Subcutaneous adipose tissue (tissue), 4 donors: ENCODE measurements around the gene THRAP3. TPM values are rescaled to one million over a fixed set of nuclear protein-coding genes. Genes with fewer than 3 reads are reported as not detected.

Source experiments
- total RNA-seq, 4 donors: library from RNA; depleted of rRNA; stranded (reverse); fragments of >200 nt; gene quantifications; one replicate each; pipeline ENCODE4 v1.1.0, GENCODE V29; 2016
- TF ChIP-seq, protein P1 (sequence below): fragments of 450-650 bp; IDR thresholded peaks from one replicate; pipeline ENCODE4 v1.5.1; 2016; ENCODE audit warnings: low read depth, mild to moderate bottlenecking, control low read depth, antibody characterized with exemption, moderate library complexity

THRAP3 gene
- total RNA-seq, 4 donors from 2014 or later, result 85.7 to 96.5 (median 87.6) TPM

DNA sequence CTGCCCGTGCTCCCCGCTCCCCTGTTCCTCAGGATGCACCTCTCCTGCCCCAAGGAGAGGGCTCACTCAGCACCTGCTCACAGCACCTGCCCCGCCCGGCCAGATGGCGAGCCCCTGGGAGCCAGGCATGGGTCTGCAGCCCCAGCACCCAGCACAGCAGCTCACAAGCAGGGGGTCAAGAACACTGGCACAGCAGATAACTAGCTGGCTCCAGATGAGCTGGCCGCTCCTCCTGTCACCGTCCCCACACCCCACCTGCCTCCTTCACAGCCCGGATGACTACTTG is 120.1 kb downstream of the THRAP3 start:
- TF ChIP-seq, protein P1, sequence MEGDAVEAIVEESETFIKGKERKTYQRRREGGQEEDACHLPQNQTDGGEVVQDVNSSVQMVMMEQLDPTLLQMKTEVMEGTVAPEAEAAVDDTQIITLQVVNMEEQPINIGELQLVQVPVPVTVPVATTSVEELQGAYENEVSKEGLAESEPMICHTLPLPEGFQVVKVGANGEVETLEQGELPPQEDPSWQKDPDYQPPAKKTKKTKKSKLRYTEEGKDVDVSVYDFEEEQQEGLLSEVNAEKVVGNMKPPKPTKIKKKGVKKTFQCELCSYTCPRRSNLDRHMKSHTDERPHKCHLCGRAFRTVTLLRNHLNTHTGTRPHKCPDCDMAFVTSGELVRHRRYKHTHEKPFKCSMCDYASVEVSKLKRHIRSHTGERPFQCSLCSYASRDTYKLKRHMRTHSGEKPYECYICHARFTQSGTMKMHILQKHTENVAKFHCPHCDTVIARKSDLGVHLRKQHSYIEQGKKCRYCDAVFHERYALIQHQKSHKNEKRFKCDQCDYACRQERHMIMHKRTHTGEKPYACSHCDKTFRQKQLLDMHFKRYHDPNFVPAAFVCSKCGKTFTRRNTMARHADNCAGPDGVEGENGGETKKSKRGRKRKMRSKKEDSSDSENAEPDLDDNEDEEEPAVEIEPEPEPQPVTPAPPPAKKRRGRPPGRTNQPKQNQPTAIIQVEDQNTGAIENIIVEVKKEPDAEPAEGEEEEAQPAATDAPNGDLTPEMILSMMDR, result no peak

DNA sequence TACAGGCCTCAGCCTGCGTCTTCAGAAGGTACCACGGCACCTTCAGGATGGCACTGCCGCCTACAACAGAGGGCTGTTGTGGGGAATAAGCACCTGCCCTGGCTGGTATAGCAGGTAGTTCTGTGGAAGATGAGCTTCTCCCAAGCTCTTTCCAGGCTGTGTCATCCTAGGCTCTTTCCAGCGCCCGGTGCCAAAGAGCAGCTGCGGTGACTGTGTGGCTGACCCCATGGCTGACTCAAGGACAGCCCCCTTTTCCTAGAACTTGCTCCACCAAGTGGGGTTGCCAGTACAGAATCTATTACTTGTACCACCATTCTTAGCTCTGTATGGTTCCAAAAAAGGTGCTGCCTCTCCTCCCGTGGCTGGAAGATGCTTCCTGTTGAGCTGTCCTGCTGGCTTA is 121.1 kb downstream of the THRAP3 start:
- TF ChIP-seq, protein P1, result no peak

DNA sequence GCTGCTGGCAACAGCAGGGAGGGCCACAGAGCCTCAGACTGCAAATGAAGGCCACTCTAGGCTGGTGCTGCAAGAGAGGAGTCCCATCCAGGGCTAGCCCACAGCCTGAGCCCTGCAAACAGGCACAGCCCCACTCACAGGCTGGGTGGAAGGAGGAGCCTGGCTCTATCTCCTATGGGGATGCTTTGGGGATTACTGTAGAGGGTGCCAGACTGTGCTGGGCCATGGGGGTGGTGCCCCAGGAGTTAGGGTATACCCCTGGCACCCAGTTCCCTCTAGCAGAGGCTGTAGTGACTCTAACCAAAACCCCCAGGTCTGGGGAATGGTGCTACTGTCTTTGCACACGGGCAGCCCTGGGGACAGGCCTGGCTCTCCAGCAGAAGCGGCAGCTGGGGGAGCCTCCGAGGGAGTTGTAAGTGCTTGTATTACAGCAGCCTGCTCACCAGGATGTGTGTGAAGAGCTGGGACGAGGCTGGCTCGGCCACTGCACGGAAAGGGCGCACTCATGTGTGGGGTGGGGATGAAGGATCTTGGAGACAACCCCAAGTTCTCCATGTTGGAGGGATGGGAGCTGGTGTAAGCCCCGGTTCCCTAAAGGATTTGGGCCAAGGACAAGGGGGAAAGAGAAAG is 122.6 kb downstream of the THRAP3 start:
- TF ChIP-seq, protein P1, result no peak

DNA sequence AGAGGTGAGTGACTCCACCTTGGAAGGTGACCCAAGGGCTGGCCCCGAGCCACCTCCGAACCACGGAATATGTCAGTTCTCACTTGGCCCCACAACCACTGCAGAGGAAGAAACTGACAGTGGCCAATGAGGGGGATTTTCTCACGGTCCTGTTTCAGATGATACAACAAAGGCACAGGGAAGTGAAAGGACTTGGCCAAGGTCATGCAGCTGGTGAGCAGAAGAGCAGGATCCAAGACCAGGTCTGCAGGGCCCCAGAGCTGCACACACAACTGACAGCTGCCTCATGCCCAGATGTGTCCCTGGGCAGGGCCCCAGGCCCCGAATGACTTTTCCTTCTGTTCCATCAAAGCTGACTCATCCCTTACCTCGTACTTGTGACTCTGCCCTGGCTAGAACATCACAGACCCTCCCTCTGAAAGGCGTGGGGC is 125.0 kb downstream of the THRAP3 start:
- TF ChIP-seq, protein P1, result no peak

DNA sequence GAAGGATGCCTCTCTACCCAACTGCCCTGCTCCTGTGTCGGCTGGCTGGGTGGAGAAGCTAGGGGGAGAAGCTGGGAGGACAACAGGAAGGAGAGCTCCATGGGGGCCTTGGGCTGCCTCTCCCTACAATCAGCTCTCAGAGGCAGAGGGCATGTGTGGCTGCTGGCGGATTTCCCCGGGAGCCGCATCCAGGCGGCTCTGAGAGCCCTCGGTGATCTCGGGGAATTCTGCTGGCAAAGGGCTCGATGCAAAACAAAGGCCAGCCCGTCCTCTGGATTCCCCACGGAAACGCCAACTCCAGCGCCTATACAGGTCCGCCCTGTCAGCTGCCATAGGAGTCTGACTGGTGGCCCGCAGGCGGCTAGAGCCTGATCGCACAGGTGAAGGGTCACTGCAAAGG is 125.6 kb downstream of the THRAP3 start:
- TF ChIP-seq, protein P1, result no peak

DNA sequence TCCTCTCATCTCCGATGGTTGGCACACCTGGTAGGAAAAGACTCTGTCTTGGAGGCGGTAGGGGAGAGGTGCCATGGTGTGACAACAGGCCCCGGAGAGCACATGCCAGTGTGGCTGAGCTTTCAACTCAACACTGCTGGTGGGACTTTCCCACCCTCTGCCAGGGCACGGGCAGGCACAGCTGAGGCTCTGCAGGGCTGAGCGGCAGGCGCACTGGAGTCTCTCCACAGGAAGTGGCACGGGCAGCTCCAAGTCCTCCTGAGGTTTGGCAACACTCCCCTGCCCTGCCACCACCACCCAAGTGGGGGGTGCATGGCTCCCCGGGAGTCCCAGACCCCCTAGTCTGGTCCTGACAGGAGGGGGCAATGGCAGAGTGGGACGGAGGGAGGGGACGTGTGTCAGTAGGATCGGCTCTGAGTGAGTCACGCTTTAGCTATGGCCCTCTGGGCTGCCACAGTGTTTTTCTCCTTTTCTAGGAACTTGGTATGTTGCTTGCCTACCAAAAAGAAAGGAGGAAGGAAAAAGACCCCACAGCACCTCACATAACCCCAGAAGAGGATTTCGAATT is 126.5 kb downstream of the THRAP3 start:
- TF ChIP-seq, protein P1, result no peak

DNA sequence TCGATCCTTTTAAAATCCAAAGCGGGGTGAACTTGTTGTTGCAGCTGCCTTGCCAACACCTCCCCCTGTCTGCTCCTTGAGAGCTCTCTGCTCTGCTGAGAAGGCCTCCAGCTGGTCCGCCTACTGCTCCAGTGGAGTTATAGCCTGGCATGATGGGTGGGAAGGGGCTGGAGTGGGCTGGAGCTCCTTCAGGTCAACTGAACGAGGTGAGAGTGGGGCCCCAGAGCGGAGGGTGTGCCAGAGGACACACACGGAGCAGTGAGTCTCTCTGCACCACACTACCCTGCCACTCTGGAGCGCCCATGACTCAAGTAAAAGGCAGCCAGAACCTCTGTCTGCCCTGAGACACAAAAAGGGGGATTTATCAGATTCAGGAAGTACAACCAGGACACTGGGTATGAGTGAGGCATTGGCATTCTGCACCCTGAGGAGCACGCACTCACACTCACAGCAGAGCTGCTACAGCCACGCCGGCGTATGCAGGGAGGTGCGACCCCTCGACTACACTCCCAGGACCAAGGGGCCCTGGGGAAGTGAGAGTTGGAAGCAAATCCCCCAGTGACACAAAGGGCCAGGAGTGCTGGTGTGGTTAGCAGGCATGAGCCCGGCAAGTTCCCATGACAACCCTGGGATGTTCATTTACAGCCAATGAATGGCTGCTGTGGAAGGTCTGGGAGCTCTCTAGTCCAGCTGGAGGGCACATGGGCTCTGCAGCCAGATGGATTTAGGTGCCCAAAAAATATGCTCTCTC is 127.2 kb downstream of the THRAP3 start:
- TF ChIP-seq, protein P1, result no peak
